ENCODE results near the gene FDX1.

Gene FDX1

GRCh38 chr11:110467556-110467955, 37.8 kb downstream of the FDX1 start:
- no peak for DNase-seq (ENCODE audit: low read depth in 2 of 2)

GRCh38 chr11:110468121-110468520, 38.4 kb downstream of the FDX1 start:
- no peak for DNase-seq (ENCODE audit: low read depth in 2 of 2)

GRCh38 chr11:110469127-110469526, 39.4 kb downstream of the FDX1 start:
- no peak for DNase-seq (ENCODE audit: low read depth in 2 of 2)

GRCh38 chr11:110470716-110471115, 41.0 kb downstream of the FDX1 start:
- DNase-seq (ENCODE audit: low read depth in 2 of 2), result no peak

GRCh38 chr11:110471371-110471770, 41.6 kb downstream of the FDX1 start:
- DNase-seq (ENCODE audit: low read depth in 2 of 2), result no peak

GRCh38 chr11:110472858-110473257, 43.1 kb downstream of the FDX1 start:
- no peak for DNase-seq (ENCODE audit: low read depth in 2 of 2)

- DNase-seq (ENCODE audit: low read depth in 2 of 2), result no peak
Observed at GRCh38 chr11:110473706-110474105, 44.0 kb downstream of the FDX1 start.

- DNase-seq (ENCODE audit: low read depth in 2 of 2), result no peak
Observed at GRCh38 chr11:110474578-110474977, 44.8 kb downstream of the FDX1 start.

GRCh38 chr11:110475671-110476070, 45.9 kb downstream of the FDX1 start:
- DNase-seq (ENCODE audit: low read depth in 2 of 2), result no peak

GRCh38 chr11:110478410-110478809, 48.7 kb downstream of the FDX1 start:
- no peak for DNase-seq (ENCODE audit: low read depth in 2 of 2)

GRCh38 chr11:110479108-110480101, 49.7 kb downstream of the FDX1 start:
- no peak for DNase-seq (ENCODE audit: low read depth in 2 of 2)

- DNase-seq (ENCODE audit: low read depth in 2 of 2), result no peak
Observed at GRCh38 chr11:110481523-110481922, 51.8 kb downstream of the FDX1 start.

GRCh38 chr11:110486156-110486555, 56.4 kb downstream of the FDX1 start:
- no peak for DNase-seq (ENCODE audit: low read depth in 2 of 2)

- no peak for DNase-seq (ENCODE audit: low read depth in 2 of 2)
Observed at GRCh38 chr11:110488446-110488845, 58.7 kb downstream of the FDX1 start.

- DNase-seq (ENCODE audit: low read depth in 2 of 2), result no peak
Observed at GRCh38 chr11:110490886-110491285, 61.1 kb downstream of the FDX1 start.

- DNase-seq (ENCODE audit: low read depth in 2 of 2), result no peak
Observed at GRCh38 chr11:110491577-110492320, 62.0 kb downstream of the FDX1 start.

- no peak for DNase-seq (ENCODE audit: low read depth in 2 of 2)
Observed at GRCh38 chr11:110492321-110492685, 62.6 kb downstream of the FDX1 start.

- no peak for DNase-seq (ENCODE audit: low read depth in 2 of 2)
Observed at GRCh38 chr11:110493346-110493745, 63.6 kb downstream of the FDX1 start.

- no peak for DNase-seq (ENCODE audit: low read depth in 2 of 2)
Observed at GRCh38 chr11:110497231-110497978, 67.7 kb downstream of the FDX1 start.

- DNase-seq (ENCODE audit: low read depth in 2 of 2), result no peak
Observed at GRCh38 chr11:110501428-110501827, 71.7 kb downstream of the FDX1 start.

- DNase-seq (ENCODE audit: low read depth in 2 of 2), result no peak
Observed at GRCh38 chr11:110505528-110506284, 76.0 kb downstream of the FDX1 start.
